Retina (tissue), 1 donor: ENCODE data around the gene NUP107.

Experiments used
- DNase-seq: peaks from one replicate; pipeline ENCODE4 v3.0.0-alpha.2; 2016

Gene NUP107

GRCh38 chr12:68743356-68743755 lies 56.6 kb downstream of the NUP107 start:
- DNase-seq = no peak

DNA sequence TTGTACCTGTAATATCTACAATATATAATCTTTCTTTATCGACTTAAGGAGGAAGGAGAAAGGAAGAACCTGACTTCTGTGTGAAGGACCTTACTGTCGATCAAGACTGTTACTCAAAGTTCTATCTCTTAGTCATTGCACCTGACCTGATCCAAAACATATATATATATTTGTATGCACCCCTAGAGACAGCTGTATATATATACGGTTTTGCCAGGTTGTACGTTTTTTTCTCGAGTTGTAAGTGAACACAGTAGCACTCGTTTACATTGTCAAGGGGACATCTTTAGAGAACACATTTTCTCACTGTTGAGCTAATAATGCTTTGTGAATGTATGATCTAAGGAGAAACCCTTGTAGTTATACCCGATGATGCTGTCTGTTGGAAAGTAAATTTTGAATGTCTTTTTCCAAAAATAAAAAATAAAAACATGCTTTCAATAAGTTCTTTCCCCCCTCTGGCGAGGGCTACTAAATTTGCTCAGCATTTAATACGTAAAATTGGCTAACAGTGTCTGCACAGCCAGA lies 58.7 kb downstream of the NUP107 start:
- DNase-seq = no peak

DNA sequence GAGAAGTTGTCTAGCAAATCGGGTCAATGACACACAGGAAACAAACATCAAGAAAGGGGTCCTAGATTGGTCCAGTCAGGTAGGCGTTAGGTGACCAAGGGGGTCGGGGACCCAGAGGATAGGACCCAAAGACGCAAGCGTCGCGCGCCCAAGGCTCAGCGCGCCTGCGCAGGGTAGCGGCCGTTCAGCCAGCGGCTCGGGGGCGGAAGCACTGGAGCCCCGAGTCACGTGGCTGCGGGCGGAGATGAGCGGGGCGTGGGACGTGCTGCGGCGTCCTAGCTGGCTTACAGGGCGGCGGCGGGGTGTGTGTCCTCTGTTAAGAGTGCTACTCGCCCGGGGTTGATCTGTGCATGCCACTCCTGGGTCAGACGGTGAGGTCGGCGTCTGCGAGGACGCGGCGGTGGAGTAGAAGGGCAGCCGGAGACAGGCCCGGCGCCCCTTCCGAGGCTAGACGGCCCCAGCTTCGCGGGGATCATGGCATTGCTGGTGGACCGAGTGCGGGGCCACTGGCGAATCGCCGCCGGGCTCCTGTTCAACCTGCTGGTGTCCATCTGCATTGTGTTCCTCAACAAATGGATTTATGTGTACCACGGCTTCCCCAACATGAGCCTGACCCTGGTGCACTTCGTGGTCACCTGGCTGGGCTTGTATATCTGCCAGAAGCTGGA lies 59.3 kb downstream of the NUP107 start, which contains the start of gene SLC35E3:
TSS of gene SLC35E3 (plus strand) at position 273 of the 668 bp plus-strand sequence. CDS start at position 475, 202 bp downstream.
- peak; percentile 96 for DNase-seq

- no peak for DNase-seq
These were observed 59.9 kb downstream of the NUP107 start for GRCh38 chr12:68746572-68747180.

GRCh38 chr12:68749443-68749842 lies 62.7 kb downstream of the NUP107 start:
- no peak for DNase-seq

- no peak for DNase-seq
These were observed 63.1 kb downstream of the NUP107 start for GRCh38 chr12:68749861-68750260.

- DNase-seq = no peak
These were observed 63.7 kb downstream of the NUP107 start for GRCh38 chr12:68750506-68750905.

GRCh38 chr12:68755536-68756243 lies 68.9 kb downstream of the NUP107 start:
- DNase-seq = no peak

- no peak for DNase-seq
These were observed 73.1 kb downstream of the NUP107 start for GRCh38 chr12:68759852-68760251.

DNA sequence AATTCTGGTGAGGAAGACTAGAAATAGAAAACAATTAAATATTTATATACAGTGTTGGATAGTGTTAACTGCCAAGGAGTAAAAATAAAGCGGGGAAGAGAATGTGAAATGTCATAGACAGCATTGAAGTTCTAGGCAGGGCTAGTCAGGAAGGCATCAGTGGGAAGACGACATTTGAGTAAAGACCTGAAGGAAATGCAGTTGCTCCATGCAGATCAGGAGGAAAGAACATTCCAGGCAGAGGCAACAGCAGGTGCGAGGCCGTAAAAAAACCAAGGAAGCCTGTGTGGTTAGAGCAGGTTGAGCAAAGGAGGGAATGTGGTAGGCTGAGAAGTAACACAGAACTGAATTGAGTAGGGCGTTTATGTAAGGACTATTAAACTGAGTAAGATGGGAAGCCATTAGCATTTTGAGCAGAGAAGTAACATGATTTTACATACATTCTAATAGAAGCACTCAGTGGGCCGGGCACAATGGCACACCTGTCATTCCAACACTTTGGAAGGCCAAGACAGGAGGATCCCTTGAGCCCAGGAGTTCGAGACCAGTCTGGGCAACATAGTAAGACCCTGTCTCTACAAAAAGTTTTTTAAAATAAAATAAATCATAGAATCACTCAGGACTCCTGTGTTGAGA lies 74.1 kb downstream of the NUP107 start:
- DNase-seq = no peak

DNA sequence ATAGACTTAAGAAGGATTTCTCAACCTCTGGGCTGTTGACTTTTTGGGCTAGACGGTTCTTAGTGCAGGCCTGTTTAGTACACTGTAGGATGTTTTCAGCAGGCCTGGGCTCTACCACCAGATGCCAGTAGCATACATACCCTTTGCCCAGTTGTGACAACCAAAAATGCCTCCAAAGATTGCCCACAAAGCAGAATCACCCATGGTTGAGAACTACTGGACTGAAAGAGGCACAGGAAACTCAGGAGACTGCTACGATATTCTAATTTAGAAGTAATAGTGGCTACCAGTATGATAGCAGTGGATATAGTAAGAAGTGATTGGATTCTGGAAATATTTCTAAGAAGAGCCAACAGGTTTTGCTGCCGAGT lies 74.6 kb downstream of the NUP107 start:
- DNase-seq = no peak

DNA sequence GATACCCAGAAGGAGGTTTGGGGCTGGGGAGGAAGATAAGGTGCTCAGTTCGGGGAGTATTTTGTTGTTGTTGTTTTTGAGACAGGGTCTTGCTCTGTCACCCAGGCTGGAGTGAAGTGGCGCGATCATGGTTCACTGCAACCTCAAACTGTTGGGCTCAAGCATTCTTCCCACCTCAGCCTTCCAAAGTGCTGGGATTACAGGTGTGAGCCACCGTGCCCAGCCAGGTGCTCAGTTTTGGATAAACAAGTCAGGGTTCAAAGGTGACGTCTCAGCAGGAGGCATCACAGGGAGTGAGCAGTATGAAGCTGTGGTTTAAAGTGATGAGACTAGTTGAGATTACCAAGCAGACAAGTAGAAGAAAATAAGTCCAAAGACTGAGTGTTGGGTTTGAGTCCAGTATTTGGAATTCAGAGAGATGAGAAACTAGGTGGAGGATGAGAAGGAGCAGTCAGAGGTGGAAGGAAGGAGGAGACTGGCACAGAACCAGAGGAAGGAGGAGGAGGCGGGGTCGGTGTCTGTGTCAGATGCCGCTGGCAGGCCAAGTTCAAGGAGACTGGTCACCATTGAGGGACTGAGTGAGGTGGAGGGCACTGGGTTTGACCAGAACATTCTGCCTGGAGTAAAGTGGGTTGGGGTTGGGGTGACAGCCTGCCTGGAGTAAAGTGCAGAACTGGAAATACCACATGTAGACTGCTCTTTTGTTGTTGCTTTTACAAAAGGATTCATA lies 75.3 kb downstream of the NUP107 start:
- DNase-seq = no peak

DNA sequence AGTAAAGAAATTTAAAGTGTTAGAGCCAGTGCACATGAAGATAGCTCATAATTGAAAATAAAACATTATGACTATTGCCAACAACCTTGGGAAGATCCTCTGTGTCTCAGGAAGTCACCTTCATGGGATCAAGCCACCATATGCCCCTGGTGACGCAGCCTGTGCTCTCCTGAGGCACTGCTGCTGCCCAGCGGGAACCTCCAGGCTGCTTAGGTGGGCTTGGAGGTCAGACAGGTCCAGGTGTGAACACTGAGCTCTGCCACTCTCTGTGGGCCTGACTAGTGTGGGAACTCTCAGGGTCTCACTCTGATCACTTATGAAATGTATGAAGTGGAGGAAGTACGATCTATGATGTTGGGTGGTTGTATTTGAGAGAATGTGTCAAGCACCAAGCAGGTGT lies 75.9 kb downstream of the NUP107 start:
- DNase-seq = no peak

DNA sequence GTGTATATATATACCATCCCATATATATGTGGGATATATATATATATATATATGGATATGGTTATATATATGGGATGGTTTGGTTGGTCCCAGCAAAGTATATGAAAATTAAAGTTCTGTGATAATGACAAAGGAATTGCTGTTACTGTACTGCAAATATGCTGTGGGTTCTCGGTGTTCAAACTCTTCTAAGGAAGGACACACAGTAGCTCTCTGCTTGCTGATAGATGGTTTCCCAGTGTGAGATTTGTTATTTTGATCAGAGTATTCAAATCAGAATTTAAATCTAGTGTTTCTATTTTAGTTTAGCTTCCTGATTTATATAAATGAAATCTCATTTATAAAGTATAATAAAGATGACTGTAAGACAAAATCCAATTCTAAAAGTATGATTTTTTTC lies 78.9 kb downstream of the NUP107 start:
- no peak for DNase-seq

- DNase-seq = no peak
These were observed 79.9 kb downstream of the NUP107 start for GRCh38 chr12:68766646-68767045.

GRCh38 chr12:68767191-68767590 lies 80.4 kb downstream of the NUP107 start:
- DNase-seq = no peak

DNA sequence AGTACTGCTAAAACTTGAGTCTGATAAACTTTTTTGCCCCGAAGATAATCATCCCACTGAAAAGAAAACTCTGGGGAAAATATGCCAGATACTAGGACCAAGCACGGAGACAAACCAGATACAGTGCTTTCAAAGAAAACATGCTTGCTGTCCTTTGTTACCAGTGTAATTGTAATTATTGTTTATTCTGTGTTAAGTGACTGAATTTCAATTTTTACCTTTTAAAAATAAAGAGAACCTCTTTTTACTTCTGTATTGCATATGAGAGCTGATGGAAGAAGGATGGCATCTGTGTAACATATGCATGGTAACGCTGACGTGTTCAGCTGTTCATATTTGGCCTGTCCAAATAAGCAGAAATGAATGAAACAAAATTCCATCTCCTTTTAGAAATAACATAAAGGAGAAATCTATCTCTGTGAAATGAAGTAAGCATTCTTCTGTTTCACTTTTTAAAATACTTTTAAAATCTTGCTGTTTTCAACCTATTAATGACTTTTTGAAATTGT lies 81.7 kb downstream of the NUP107 start:
- no peak for DNase-seq

DNA sequence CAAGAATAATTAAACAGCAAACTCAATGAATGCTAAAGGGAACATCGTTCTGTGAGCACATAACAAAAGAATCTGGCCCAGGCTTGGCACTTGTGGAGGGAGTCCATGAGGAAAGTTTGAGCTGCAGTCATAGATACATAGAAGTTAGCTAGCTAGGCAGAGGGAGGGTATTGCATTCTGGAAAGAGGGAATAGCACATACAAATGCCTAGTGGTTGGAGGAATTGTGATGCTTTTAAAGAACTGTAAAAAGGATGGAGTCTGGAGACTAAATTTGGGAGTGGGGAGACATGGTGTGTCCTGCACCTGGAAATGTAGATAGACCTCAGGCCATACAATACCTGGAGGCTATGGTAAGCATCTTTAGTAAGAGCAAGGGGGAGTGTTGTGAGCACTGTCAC lies 83.2 kb downstream of the NUP107 start:
- DNase-seq = no peak

DNA sequence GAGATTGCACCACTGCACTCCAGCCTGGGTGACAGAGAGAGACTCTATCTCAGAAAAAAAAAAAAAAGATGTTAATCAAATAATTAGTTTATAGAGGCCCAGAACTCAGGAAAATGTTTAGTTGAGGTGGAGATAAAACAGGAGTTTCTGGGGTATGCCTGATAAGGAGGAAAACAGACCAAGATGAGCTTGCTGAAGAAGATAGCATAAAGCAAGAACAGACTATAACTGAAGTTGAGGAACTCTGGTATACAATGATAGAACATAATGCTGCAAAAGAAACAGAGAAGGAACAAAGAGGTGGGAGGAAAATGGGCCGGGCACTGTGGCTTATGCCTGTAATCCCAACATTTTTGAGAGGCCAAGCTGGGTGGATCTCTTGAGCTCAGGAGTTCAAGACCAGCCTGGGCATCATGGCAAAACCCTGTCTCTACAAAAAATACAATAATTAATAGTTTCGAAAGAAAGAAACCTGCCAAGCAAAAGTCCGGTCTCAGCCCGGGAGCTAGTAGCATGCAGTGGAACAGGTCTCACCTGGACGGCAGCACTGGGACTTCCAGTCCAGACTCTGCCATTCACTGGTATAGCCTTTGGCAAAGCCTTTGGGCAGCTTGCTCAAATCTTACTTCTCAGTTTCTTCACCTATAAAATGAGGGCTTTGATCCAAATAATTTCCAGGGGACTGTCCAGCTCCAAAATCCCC lies 84.6 kb downstream of the NUP107 start:
- no peak for DNase-seq

GRCh38 chr12:68772714-68773113 lies 85.9 kb downstream of the NUP107 start:
- no peak for DNase-seq

GRCh38 chr12:68773582-68773981 lies 86.8 kb downstream of the NUP107 start:
- no peak for DNase-seq

DNA sequence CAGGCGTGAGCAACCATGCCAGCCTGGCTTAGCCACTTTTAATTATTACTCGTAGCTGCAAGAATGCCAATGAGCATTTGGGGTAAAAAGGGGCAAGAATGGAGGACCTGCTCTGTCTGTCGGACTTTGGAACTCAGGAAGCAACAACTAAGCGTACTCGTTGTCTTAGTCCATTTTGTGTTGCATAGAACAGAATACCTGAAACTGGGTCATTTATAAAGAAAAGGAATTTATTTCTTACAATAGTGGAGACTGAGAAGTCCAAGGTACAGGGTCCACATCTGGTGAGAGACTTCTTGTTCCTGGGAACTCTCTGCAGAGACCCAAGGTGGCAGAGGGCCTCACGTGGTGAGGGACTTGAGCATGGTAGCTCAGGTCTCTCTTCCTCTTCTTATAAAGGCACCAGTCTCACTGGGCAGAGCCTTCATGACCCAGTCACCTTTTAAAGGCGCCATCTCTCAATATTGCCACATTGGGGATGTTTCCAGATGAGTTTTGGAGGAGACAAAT lies 88.4 kb downstream of the NUP107 start:
- no peak for DNase-seq
